CD4-positive, alpha-beta T cell treated with Interleukin-17A for 1 hour (primary cell): ENCODE measurements around the gene SMYD2.
A peak's percentile ranks its signal among the peaks of the same experiment; 100 is the strongest.

ENCODE experiments used
- DNase-seq: peaks from one replicate; pipeline ENCODE4 v3.0.0-alpha.2; 2020

The SMYD2 gene

DNA sequence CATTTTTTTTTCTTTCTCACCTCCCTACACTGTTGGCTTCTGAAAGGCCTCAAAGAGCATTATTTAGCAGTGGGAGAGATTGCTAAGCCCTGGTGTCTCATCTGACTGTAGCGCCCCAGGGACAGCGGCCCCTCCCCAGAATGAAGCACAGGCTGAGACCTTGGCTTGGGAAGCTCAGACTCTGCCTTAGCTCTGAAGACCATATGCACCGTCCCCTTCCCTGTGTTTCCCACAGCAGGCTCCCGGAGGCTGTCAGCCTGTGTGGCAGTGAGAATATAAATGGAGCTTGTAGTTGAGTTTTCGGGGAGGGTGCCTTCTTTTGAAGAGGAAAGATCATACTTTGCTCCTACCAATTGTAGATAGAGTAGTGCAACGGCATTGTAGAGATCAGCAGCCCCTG, 25.3 kb downstream of the SMYD2 start:
- no peak for DNase-seq

GRCh38 chr1:214310010-214310409, 29.1 kb downstream of the SMYD2 start:
- no peak for DNase-seq

DNA sequence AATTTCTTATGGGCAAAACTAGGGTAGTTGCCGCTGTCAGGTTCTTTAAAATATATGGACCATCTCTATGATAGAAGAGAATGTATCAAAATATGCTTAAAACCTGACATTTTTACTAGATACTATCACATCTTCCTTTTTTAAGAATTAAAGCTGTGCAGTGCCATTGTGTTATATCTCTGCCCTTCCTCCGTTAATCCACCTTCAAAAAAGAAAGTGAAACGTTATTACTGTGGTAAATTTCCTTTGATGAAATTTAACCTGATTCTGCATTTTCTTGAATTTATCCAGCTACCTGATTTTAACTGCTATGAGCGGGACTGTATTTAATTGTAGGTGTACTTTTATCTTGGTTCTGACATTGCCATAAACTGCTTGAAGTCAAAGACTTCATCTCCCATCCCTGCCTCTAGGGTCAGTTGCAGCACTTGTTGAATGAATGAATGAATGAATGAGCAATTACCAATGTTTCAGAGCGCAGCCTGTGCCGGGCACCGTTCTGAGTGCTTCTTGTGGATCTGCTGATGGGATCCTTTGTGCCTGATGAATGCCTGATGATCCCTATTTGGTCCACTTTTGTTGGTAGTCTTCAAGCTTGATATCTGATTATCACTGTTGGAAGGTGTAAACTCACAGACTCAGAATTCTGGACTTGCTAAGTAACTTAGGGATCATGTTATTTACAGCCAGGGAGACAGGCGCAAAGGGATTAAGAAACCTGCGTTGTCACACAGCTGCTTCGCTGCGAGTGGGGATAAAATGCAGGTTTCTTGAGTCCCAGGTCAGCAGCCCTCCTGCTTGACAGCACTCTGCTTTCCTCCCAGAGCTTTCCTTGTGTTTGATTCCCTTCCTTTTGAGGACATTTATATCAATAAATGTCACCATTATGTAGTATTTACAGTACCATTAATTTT, 30.1 kb downstream of the SMYD2 start:
- DNase-seq, result peak; percentile 31

DNA sequence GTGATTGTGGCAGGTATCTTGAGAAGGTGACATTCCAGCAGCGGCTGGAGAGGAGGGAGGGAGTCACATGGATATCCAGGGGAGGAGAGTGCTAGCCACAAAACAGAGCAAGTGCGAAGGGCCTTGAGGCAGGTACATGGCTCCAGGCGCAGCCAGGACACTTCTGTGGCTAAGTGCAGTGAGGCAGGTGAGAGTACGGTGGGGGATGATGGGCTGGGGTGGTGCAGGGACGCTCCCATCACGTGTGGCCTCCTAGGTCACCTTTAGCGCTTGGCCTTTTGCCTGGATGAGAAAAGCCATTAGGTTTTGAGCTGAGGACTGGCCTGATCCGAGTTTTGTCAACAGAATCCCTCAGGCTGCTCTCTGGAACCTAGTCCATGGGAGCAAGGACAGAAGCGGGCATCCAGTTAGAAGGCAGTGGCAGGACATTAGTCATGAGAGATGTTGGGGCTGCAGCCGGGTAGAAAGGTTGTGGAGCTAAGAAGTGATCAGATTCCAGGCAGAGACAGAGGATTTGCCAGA, 31.6 kb downstream of the SMYD2 start:
- DNase-seq, result no peak

GRCh38 chr1:214314178-214314843, 33.4 kb downstream of the SMYD2 start:
- no peak for DNase-seq

GRCh38 chr1:214316593-214316992, 35.6 kb downstream of the SMYD2 start:
- no peak for DNase-seq

GRCh38 chr1:214317300-214317699, 36.3 kb downstream of the SMYD2 start:
- no peak for DNase-seq

DNA sequence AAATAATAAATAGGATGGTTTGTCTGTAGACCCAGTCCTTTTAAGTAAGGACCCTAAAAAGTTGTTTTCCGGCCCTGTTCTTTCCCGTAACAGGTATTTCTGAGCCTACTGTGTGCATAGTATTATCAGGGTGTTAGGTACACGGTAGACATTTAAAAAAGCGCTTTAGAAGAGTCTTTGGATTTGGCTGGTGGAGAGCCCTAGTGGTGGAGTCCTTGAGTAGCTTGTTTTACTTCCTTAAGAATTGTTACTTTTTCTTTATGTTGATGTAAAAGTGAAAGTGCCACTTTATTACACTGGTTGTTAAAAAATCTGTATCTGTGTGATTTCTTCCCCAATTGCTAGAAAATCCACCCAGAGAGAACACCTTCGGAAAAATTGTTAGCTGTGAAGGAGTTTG, 36.8 kb downstream of the SMYD2 start:
- DNase-seq, result no peak

- DNase-seq, result no peak
Measured at GRCh38 chr1:214318356-214318755, 37.4 kb downstream of the SMYD2 start.

DNA sequence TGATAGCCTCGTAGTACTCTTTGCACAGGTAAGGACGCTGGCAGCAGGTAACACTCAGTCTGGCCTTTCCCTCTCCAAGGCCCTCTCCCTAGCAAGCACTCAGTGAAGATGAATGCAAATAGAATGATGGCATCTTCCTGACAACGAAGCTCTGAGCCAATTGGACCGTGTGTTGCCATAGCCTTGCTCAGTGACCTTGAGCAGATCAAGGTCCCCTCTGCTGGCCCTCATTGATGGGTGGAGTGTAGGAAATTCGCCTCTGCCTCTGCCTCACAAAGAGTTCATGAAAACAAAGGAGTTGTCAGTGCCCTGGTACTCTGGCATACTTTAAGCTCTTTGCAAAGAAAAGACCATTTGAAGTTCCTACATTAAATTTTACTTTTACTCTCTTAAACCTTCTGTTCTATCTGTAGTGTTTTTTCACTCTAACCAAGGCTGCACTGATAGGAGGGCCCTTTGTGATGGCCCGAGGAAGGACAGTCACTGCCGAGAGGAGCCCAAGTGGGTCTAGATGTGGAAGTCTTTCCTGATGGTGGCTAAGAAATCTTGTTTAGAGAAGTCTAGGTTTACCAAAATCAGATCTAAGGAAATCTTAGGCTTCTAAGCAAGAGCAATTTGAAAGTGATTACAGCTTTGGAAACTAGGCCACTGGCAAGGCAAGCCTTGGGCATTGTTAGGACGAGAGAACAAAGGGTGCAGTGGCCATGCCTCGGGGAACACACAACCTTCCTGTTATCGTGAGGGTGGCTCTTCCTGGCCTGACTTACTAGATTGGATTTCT, 38.2 kb downstream of the SMYD2 start:
- DNase-seq, result no peak

DNA sequence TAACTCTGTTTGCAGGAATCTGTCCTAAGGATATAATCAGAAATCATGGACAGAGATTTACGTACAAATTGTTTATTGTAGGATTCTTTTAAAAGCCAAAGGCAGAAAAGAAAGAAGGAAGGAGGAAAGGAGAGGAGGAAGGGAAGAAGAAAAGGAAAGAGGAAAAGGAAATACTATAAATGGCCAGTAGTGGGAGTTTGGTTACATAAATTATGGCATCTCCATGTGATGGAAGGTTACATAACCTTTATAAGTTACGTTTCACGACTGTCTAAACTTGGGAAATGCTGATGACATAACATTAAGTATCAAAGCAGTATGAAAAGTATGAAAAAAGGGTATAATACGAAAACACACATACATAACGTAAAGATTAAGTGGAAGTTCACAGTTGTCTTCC, 39.0 kb downstream of the SMYD2 start:
- no peak for DNase-seq

DNA sequence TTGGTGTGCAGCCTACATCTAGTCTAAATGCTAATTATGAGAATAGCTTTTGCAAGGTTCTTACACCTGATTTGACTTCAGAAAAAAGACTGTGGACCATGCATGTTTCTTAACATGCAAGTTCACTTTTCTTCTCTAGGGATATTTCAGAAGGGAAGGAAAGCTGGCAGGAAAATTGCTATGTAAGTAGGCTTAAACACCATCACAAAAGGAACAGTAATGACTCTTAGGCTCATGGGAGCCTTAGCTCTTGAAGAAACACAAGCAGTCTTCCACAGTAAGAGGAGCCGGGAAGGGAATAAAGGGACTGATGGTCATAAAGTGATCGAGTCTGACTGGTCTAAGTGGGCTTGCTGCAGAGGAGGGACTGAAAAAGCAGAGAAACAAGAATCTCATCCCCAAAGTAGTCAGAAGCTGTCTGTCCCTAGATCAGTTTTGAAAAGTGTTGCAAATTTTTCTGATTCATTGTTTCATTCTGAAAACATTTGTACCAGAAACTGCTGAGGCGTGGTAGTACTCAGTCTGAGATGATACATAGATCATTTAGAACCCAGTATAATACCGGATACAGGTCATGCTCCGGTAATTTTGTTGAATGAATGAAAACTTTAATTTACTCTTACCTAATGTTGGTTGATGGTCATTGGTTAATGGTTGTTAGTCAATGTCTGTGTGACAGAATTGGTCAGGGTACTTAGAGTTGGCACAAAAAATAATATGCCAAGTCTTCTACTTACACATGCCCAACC, 40.9 kb downstream of the SMYD2 start:
- DNase-seq, result no peak

- no peak for DNase-seq
Measured at GRCh38 chr1:214324896-214325800, 44.2 kb downstream of the SMYD2 start.

GRCh38 chr1:214326406-214326805, 45.4 kb downstream of the SMYD2 start:
- DNase-seq, result no peak

DNA sequence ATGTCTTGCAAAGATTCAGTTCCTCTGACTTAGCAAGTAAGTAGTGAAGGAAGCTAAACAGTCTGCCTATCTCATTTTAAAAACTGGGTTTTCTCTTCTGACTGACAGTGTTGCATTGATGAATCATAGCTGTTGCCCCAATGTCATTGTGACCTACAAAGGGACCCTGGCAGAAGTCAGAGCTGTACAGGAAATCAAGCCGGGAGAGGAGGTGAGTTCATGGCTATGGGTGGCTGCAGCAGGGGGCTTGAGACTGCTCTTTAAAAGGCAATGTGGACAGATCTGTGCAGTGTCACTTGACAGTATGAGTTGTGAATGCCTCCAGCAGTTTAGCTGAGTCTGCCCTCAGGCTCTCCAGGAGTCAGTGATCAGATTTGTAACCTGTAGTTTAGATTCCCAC, 46.6 kb downstream of the SMYD2 start:
- DNase-seq, result no peak

DNA sequence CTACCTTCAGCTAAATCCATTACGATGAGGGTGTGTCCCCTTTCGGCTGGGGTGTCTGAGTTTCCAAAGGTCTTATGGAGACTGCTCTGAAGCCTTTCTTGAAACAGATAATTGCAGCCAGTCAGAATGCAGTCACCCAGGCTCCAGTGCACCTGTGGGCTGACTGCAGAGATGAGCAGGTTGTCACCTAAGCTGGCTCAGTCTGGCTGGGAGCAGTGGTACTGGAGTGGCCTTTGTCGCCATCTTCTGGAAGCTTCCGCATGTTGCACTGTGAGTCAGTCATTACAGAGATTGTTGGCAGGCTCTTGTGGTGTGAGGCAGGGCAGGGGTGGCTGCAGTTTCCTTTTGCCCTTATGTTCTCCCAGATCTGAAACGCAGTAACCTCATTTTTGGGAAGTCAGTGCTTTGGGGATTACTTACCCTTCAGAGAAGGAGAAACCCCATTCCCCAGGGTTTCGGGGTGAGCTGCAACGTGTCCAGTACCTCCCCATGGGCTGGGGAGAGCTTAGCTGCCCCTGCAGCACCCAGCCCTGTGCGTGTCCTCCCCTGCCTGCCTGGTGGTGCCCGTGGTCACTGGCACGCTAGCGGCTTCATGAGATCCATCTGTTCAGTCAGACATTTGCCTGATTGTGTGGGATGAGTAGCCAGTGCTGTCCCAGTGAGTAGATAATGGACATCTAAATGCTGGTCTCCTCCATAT, 48.0 kb downstream of the SMYD2 start:
- peak; percentile 83 for DNase-seq

DNA sequence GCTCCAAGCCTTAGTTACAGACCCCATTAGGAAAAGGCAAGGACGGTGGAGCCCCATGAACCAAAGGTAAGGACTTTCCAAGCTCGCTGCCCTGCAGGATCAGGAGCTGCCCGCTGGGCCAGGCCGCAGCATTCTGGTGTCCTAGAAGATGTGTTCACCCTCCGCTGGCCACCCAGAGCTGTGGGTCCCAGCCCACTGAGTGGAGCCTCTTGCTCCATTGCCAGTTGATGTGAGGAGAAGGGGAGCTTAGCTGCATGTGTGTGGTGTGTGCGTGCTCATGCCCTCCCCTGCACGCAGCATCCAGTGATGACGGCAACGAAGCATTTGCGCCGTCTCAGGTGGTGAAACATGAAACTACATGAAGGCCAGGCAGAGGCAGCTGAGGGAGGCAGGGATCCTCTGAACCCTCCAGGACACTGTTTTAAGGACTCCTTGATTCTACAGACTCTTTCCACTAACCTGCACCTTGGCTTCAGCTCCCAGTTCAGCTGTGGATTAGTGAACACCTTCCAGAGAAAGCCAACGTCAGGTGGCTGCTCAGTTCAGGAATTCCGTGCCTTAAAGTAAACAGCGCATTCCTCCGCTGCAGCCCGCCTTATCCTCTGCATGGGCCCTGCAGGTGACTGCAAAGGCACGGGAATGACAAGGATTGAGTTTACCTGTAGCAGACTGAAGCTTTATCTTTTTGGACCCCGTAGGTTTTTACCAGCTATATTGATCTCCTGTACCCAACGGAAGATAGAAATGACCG, 48.7 kb downstream of the SMYD2 start:
- DNase-seq, result no peak

- no peak for DNase-seq
Measured at GRCh38 chr1:214330222-214330621, 49.3 kb downstream of the SMYD2 start.

DNA sequence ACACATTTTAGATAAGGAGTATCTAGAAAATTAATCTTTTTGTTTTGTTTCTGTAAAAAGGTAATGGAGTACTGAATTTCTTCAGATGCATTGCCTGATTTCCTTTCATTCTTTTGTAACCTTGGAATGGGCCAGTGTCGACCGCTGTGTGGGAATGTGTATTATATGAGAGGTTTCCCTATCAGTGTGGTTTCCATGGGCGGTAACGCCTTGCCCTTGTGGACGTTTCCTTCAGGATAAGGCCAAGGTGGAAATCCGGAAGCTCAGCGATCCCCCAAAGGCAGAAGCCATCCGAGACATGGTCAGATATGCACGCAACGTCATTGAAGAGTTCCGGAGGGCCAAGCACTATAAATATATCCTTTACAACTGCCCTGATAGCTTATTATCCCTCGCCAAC, 49.8 kb downstream of the SMYD2 start:
- no peak for DNase-seq

DNA sequence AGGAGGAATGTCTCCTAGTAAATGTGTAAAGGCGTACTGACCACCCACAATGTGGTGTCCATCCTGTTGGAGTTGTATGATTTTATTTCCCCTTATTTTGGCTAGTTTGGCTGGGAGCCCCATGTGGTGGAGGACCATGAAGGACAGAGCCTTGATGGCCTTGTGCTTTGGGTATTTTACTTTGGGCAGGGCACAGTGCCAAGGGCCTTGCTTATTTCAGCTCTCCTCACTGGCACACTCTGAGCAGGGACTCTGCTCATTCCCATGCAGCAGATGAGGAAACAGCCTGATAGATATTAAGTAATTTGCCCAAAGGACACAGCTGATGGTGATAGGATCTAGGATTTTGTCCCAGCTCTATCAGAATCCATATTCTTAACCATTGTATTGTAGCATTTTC, 50.2 kb downstream of the SMYD2 start:
- DNase-seq, result no peak
